Esophagus muscularis mucosa (tissue), 4 donors: ENCODE data around the gene FKBP2. TPM values are rescaled to one million over a fixed set of nuclear protein-coding genes. Genes with fewer than 3 reads are reported as not detected.

Experiments used
- DNase-seq: peaks from one replicate; pipeline ENCODE4 v3.0.0-alpha.2; 2017; ENCODE audit errors: extremely low spot score
- H3K27ac ChIP-seq, 4 donors: fragments of 200-600 bp; sonication (generic); replicated peaks in 1 of 4; 1 replicate in 3 of 4; 2 replicates in 1 of 4; pipeline ENCODE4 v1.5.1; 2016 to 2019; ENCODE audit warnings: mild to moderate bottlenecking in 1 of 4
- H3K27me3 ChIP-seq, 4 donors: fragments of 200-600 bp; sonication (generic); one replicate each; pipeline versions ENCODE4 v1.5.1 to v1.6.0; 2016 to 2019
- H3K36me3 ChIP-seq, 4 donors: fragments of 200-600 bp; sonication (generic); one replicate each; pipeline ENCODE4 v1.5.1; 2016 to 2019
- H3K4me1 ChIP-seq, 4 donors: fragments of 200-600 bp; sonication (generic); one replicate each; pipeline ENCODE4 v1.5.1; 2016 to 2019
- H3K4me3 ChIP-seq, 4 donors: fragments of 200-600 bp; sonication (generic); 1 replicate in 2 of 4; 2 replicates in 2 of 4; pipeline ENCODE4 v1.5.1; 2016 to 2019; ENCODE audit warnings: mild to moderate bottlenecking in 4 of 4, moderate library complexity in 1 of 4
- H3K9me3 ChIP-seq, 4 donors: fragments of 200-600 bp; sonication (generic); 1 replicate in 3 of 4; 2 replicates in 1 of 4; pipeline ENCODE4 v1.5.1; 2016 to 2019
- EP300 ChIP-seq: sonication (generic); formaldehyde crosslinking; IDR thresholded peaks from one replicate; pipeline ENCODE4 v1.6.1; 2017; ENCODE audit warnings: antibody characterized with exemption
- POLR2A ChIP-seq: fragments of 450-650 bp; IDR thresholded peaks from one replicate; pipeline ENCODE4 v1.6.1; 2017; ENCODE audit warnings: antibody characterized with exemption, moderate library complexity, mild to moderate bottlenecking, low read depth
- POLR2AphosphoS5 ChIP-seq, 2 donors: sonication (generic); formaldehyde crosslinking; IDR thresholded peaks; one replicate each; pipeline ENCODE4 v1.6.1; 2017; ENCODE audit warnings: antibody characterized with exemption in 2 of 2
- WGBS: methylation state at CpG from one replicate; pipeline ENCODE4 v1.1.5; 2018; 5-methylcytosine and 5-hydroxymethylcytosine counted together
- intact Hi-C: fragments of 100-400 bp; cut with DNase I; formaldehyde crosslinking; loops from one replicate; pipeline ENCODE4 v1.15.1; 2023
- total RNA-seq, 4 donors: library from RNA; depleted of rRNA; stranded (reverse); fragments of >200 nt; gene quantifications; one replicate each; pipeline versions ENCODE4 v1.1.0 to v1.2.1, GENCODE V29; 2016
- TF ChIP-seq, protein P1 (sequence below), 3 experiments: fragments of 200-600 bp in 2 of 3; fragments of 450-650 bp in 1 of 3; sonication (generic) in 2 of 3; IDR thresholded peaks; one replicate each; pipeline ENCODE4 v1.5.1; 2017 to 2019; ENCODE audit warnings: antibody characterized with exemption in 3 of 3, mild to moderate bottlenecking in 2 of 3, moderate library complexity in 1 of 3

FKBP2 gene
- total RNA-seq, 4 donors from 2014 or later = 49.0 to 87.8 (median 65.5) TPM

DNA sequence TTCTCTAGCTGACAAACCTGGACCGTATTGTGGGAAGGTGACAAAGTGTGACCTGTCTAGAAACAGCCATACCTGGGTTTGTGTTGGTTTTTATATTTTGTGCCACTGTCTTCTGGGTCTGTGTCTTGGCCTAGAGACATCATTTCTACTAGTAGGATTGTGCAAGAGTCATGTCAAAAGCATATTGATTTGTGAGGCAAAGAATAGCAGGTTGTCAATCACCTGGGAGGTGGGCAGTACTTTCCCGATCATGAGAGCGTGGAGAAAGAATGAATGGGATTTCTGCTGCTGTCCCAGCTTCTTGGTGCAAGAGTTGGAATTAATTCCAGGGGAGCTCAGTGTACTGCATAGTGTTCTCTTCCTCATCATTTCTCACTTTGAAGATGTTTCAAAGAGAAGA, 39.4 kb upstream of the FKBP2 start:
- no peak for TF ChIP-seq POLR2A
- TF ChIP-seq, protein P1, sequence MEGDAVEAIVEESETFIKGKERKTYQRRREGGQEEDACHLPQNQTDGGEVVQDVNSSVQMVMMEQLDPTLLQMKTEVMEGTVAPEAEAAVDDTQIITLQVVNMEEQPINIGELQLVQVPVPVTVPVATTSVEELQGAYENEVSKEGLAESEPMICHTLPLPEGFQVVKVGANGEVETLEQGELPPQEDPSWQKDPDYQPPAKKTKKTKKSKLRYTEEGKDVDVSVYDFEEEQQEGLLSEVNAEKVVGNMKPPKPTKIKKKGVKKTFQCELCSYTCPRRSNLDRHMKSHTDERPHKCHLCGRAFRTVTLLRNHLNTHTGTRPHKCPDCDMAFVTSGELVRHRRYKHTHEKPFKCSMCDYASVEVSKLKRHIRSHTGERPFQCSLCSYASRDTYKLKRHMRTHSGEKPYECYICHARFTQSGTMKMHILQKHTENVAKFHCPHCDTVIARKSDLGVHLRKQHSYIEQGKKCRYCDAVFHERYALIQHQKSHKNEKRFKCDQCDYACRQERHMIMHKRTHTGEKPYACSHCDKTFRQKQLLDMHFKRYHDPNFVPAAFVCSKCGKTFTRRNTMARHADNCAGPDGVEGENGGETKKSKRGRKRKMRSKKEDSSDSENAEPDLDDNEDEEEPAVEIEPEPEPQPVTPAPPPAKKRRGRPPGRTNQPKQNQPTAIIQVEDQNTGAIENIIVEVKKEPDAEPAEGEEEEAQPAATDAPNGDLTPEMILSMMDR (IDR thresholded peaks at IDR 0.05) = no peak
- no peak for TF ChIP-seq POLR2AphosphoS5 (IDR thresholded peaks at IDR 0.05)
- no peak for TF ChIP-seq EP300
- Histone ChIP-seq H3K4me3 (no peak overlapping the region), H3K36me3 (peaks cover 65 to 99% (median 92%) of the 10 kb centered on the region in 4 donors), H3K4me1 (peaks cover 10 to 26% (median 16%) of the 10 kb centered on the region in 4 donors), H3K27me3 (no peaks in the 10 kb centered on the region), H3K27ac (no peak overlapping the region), H3K9me3 (no peaks in the 10 kb centered on the region)
- whole genome bisulfite sequencing = 87% methylated on average over 3 of the region's 3 CpGs
- DNase-seq = no peak
- intact Hi-C loops = loop anchor here (5.0 kb wide), 1 partner anchor 96 kb away; no protein-coding TSS in a partner anchor

DNA sequence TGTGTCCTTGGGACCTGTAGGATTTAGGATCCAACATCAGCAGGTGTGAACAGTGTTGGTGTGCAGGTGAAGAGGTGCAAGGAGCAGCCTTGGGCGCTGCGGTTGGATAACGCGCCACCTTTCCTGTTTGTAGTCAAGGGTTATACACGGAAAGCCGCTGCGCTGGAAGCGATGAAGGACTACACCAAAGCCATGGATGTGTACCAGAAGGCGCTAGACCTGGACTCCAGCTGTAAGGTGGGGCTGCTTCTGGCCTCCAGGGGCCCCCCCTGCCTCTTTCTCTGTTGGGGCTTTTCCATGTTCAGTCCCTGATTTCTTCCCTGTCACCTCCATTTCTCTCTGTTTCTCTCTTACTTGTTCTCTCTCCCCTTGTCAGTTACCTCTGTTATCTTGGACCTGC, 37.9 kb upstream of the FKBP2 start:
- 96% methylated on average over 9 of the region's 9 CpGs for WGBS
- H3K9me3 ChIP-seq = no peaks in the 10 kb centered on the region
- no peak overlapping the region for H3K27ac ChIP-seq
- intact Hi-C loops = loop anchor here (5.0 kb wide), 1 partner anchor 94 kb away; no protein-coding TSS in a partner anchor
- H3K27me3 ChIP-seq = no peaks in the 10 kb centered on the region
- no peak for DNase-seq
- peaks cover 50 to 96% (median 83%) of the 10 kb centered on the region in 4 donors for H3K36me3 ChIP-seq
- TF ChIP-seq EP300 (no peak), POLR2AphosphoS5 (IDR thresholded peaks at IDR 0.05) (no peak)
- TF ChIP-seq, protein P1 (IDR thresholded peaks at IDR 0.05) = no peak
- peaks cover 13 to 41% (median 28%) of the 10 kb centered on the region in 4 donors for H3K4me1 ChIP-seq
- H3K4me3 ChIP-seq = no peak overlapping the region

DNA sequence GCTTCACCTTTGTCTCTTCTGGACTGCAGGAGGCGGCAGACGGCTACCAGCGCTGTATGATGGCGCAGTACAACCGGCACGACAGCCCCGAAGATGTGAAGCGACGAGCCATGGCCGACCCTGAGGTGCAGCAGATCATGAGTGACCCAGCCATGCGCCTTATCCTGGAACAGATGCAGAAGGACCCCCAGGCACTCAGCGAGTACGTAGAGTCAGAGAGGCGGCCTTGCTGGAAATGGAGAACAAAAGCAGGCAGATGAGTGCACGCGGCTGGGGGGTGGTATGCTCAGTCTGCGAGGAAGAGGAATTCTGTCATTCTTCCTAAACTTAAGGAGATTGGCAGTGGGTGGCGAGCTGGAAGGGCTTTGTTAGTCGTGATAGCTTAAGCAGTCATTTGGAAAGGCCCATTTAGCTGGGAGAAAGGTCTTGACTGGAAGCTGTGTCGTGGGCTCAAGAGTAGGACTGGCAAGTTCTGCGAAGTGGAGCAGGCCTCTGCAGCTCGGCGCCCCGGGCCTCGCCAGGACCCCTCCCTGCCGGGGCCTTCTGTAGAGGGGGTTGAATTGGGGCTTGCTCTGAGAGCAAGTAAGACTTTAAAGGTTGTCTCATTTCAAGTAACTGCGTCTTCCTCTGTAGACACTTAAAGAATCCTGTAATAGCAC, 37.3 kb upstream of the FKBP2 start:
- no peak overlapping the region for H3K27ac ChIP-seq
- H3K27me3 ChIP-seq = no peaks in the 10 kb centered on the region
- no peaks in the 10 kb centered on the region for H3K9me3 ChIP-seq
- no peak overlapping the region for H3K4me3 ChIP-seq
- TF ChIP-seq POLR2AphosphoS5 (IDR thresholded peaks at IDR 0.05) (no peak), EP300 (no peak), POLR2A (no peak)
- TF ChIP-seq, protein P1 (IDR thresholded peaks at IDR 0.05) = no peak
- intact Hi-C loops = loop anchor here (1.0 to 5.0 kb wide), 2 partner anchors 49 to 94 kb away; no protein-coding TSS in a partner anchor
- peaks cover 45 to 90% (median 77%) of the 10 kb centered on the region in 4 donors for H3K36me3 ChIP-seq
- WGBS = 91% methylated on average over 26 of the region's 27 CpGs
- H3K4me1 ChIP-seq = peaks cover 19 to 46% (median 33%) of the 10 kb centered on the region in 4 donors
- no peak for DNase-seq

DNA sequence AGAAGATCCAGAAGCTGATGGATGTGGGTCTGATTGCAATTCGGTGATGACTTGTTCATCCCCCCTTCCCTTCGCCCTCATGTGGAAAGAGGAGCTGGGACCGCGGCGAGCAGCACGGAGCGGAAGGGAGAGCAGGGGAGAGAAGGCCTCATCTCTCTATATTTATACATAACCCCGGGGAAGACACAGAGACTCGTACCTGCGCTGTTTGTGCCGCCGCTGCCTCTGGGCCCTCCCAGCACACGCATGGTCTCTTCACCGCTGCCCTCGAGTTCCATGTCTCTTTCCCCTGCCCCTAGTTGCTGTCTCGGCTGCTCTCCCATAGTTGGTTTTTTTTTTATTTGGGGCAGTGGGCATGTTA, 36.8 kb upstream of the FKBP2 start:
- Histone ChIP-seq H3K4me1 (peaks cover 19 to 50% (median 35%) of the 10 kb centered on the region in 4 donors), H3K27ac (peak overlapping the region in 1 of 4 donors; percentile 45), H3K9me3 (no peaks in the 10 kb centered on the region), H3K27me3 (no peaks in the 10 kb centered on the region), H3K4me3 (no peak overlapping the region), H3K36me3 (peaks cover 40 to 85% (median 73%) of the 10 kb centered on the region in 4 donors)
- no peak for DNase-seq
- WGBS = 82% methylated on average over 16 of the region's 16 CpGs
- intact Hi-C loops = loop anchor here (1.0 to 5.0 kb wide), 2 partner anchors 48 to 93 kb away; no protein-coding TSS in a partner anchor
- TF ChIP-seq EP300 (no peak), POLR2A (no peak), POLR2AphosphoS5 (IDR thresholded peaks at IDR 0.05) (no peak)
- TF ChIP-seq, protein P1 (IDR thresholded peaks at IDR 0.05) = no peak
